Measurements from ENCODE around the gene HEG1. TPM values are rescaled to one million over a fixed set of nuclear protein-coding genes. Genes with fewer than 3 reads are reported as not detected.

The HEG1 gene
- total and polyA plus RNA-seq, 2 donors (not counting 3 experiments of a cell fraction or from before 2014, with no cell fraction given): 50.1 to 106 TPM

- dilution Hi-C loops (cut with MboI; ENCODE audit: extremely low pct_ligation_motif_present, low sequenced_read_pairs): no loop called here
- Histone ChIP-seq H3K4me3 (replicated peaks in 1 of 3; ENCODE audit: insufficient read depth in 1 of 3, low read depth in 1 of 3, low read length in 3 of 3) (no peak overlapping the region), H3K27ac (ENCODE audit: insufficient read depth, low read depth, low read length) (no peak overlapping the region), H3K27me3 (ENCODE audit: control insufficient read depth in 2 of 2, insufficient read depth in 2 of 2, low read length in 2 of 2) (peaks cover 4 to 14% of the 10 kb centered on the region in 2 experiments), H3K9ac (replicated peaks; ENCODE audit: extremely low read depth, insufficient read depth, low read length) (no peak overlapping the region), H2AFZ (ENCODE audit: low read depth, low read length) (no peak overlapping the region), H3K79me2 (ENCODE audit: control insufficient read depth, insufficient read depth, low read length) (no peaks in the 10 kb centered on the region), H3K4me2 (ENCODE audit: insufficient read depth, low read length) (no peak overlapping the region), H4K20me1 (replicated peaks; ENCODE audit: control insufficient read depth, extremely low read depth, insufficient read depth, low read length) (no peaks in the 10 kb centered on the region), H3K36me3 (ENCODE audit: control insufficient read depth in 2 of 2, extremely low read depth in 1 of 2, insufficient read depth in 2 of 2, low read length in 2 of 2) (no peaks in the 10 kb centered on the region), H3K9me1 (replicated peaks; ENCODE audit: control insufficient read depth, extremely low read depth, insufficient read depth, low read length) (no peaks in the 10 kb centered on the region), H3K9me3 (replicated peaks; ENCODE audit: control insufficient read depth, insufficient read depth, low read length) (no peaks in the 10 kb centered on the region), H3K4me1 (ENCODE audit: control insufficient read depth, extremely low read depth, insufficient read depth, low read length) (no peaks in the 10 kb centered on the region)
- DNase-seq (ENCODE audit: low read depth, low spot score) (no peak), FAIRE-seq (no peak)
- ChIA-PET POLR2A (no interaction called here), CTCF (interaction anchor here (1.4 to 2.2 kb wide), 4 partner anchors 9 to 157 kb away, joined by 4 to 7 read pairs (median 4); no protein-coding TSS in a partner anchor)
- intact Hi-C loops (cut with micrococcal nuclease): no loop called here
- TF ChIP-seq GATA2 (IDR thresholded peaks at IDR 0.05; ENCODE audit: insufficient read depth, insufficient read length, low read depth, low read length) (no peak), JUN (IDR thresholded peaks at IDR 0.05; ENCODE audit: borderline replicate concordance, insufficient read depth, insufficient read length, low read depth) (no peak), FOS (IDR thresholded peaks at IDR 0.05; ENCODE audit: borderline replicate concordance, insufficient read depth, low read length) (no peak), CTCF (IDR thresholded peaks at IDR 0.05; ENCODE audit: extremely low read depth in 1 of 2, insufficient read depth in 1 of 2, low read depth in 1 of 2, low read length in 2 of 2) (no peak), EZH2 (IDR thresholded peaks at IDR 0.05; ENCODE audit: borderline replicate concordance, low read depth, low read length, severe bottlenecking) (no peak), POLR2AphosphoS5 (IDR thresholded peaks at IDR 0.05; ENCODE audit: insufficient read depth, low read depth, low read length) (no peak), POLR2A (IDR thresholded peaks at IDR 0.05; ENCODE audit: low read depth, low read length) (no peak), MAX (IDR thresholded peaks at IDR 0.05; ENCODE audit: insufficient read depth, insufficient read length) (no peak), MYC (IDR thresholded peaks at IDR 0.05; ENCODE audit: low read depth, low read length) (no peak)
- no TSS peak for BruUV-seq (replicated peaks)
These were observed 137.3 kb downstream of the HEG1 start for GRCh38 chr3:124918524-124918923.
